HG02943 (cell line): ENCODE data around the gene RELT.

ENCODE experiments used
- ATAC-seq: cut with Tn5 transposase; IDR thresholded peaks from one replicate; pipeline ENCODE4 v1.9.1; 2021; ENCODE audit warnings: mild to moderate bottlenecking, low read depth, moderate library complexity; ENCODE audit not compliant: unreplicated experiment

The RELT gene

GRCh38 chr11:73389916-73390315 is 13.7 kb downstream of the RELT start:
- no peak for ATAC-seq

GRCh38 chr11:73390601-73391565 is 14.7 kb downstream of the RELT start:
- no peak for ATAC-seq

- no peak for ATAC-seq
These were observed 15.5 kb downstream of the RELT start for GRCh38 chr11:73391665-73392064.

GRCh38 chr11:73392108-73393010 is 16.2 kb downstream of the RELT start:
- ATAC-seq, result no peak

- ATAC-seq, result no peak
These were observed 16.8 kb downstream of the RELT start for GRCh38 chr11:73393011-73393380.

- no peak for ATAC-seq
These were observed 17.5 kb downstream of the RELT start for GRCh38 chr11:73393479-73394415.

- no peak for ATAC-seq
These were observed 18.5 kb downstream of the RELT start for GRCh38 chr11:73394416-73395296.

- ATAC-seq, result no peak
These were observed 19.4 kb downstream of the RELT start for GRCh38 chr11:73395297-73396208.

GRCh38 chr11:73396251-73396930 is 20.2 kb downstream of the RELT start:
- ATAC-seq, result no peak

GRCh38 chr11:73396985-73397384 is 20.8 kb downstream of the RELT start:
- no peak for ATAC-seq

- no peak for ATAC-seq
These were observed 21.4 kb downstream of the RELT start for GRCh38 chr11:73397468-73398131.

GRCh38 chr11:73398132-73398526 is 21.9 kb downstream of the RELT start:
- no peak for ATAC-seq

GRCh38 chr11:73398721-73399120 is 22.5 kb downstream of the RELT start:
- no peak for ATAC-seq

- ATAC-seq, result no peak
These were observed 23.0 kb downstream of the RELT start for GRCh38 chr11:73399159-73399590.

GRCh38 chr11:73399636-73400035 is 23.4 kb downstream of the RELT start:
- no peak for ATAC-seq

GRCh38 chr11:73400293-73400692 is 24.1 kb downstream of the RELT start:
- ATAC-seq, result no peak
